HG02885 (cell line): ENCODE results near the gene AMBP.

Experiments used
- ATAC-seq: cut with Tn5 transposase; IDR thresholded peaks from one replicate; pipeline ENCODE4 v1.9.1; 2021; ENCODE audit warnings: mild to moderate bottlenecking; ENCODE audit not compliant: unreplicated experiment, poor library complexity

The AMBP gene

DNA sequence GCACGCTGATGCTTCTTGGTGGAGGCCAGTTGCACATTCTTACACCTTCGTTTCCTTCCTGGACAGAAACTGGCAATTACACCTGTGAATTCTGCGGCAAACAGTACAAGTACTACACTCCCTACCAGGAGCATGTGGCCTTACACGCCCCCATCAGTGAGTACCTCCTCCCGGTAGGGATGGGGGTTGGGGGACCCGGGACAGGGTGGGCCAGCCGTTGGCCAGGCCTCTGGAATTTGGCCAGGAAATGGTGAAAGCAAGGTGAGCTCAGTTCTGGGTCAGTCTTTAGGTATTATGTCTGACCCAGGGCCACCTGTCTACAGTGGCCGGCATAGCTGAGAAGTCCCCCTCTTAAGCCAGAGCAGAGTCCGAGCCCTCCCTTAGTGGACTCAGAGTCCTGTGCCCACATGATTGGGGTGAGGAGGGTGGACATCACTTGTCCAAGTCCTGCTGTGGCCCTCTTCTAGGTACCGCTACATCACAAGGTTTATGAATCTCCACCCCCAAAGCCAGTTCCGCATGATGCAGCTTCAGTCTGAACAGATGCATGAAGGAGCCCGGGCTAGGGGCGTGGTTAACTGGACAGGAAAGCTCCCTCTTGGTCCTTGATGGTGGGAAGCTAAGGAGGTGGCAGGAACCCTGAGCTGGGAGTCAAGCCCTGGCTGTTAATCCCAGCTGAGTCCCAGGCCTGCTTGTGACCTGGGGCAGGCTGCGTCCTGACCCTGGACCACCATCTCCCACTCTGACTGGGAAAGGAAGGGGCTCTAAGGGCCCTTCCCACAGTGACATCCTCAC is 61.3 kb downstream of the AMBP start:
- no peak for ATAC-seq

GRCh38 chr9:114016101-114016500 is 62.0 kb downstream of the AMBP start:
- no peak for ATAC-seq

GRCh38 chr9:114015607-114016006 is 62.5 kb downstream of the AMBP start:
- ATAC-seq, result no peak

DNA sequence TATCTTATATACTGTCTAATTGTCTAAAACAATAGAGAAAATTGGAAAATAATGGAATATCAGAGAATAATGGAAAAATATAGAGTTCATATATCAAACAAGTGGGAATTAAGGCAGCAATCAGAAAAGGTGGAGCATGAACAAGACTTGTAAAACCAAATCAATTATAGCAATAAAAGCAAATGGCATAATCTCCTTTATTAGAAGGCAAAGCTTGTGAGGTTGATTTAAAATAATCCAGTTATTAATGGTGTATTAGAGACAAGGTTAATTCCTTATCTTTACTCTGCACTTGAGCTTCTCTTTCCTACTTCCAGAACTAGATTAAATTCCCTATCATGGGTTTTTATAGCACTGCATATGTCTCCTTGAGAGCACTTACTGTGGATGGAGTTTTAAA is 64.1 kb downstream of the AMBP start:
- no peak for ATAC-seq

DNA sequence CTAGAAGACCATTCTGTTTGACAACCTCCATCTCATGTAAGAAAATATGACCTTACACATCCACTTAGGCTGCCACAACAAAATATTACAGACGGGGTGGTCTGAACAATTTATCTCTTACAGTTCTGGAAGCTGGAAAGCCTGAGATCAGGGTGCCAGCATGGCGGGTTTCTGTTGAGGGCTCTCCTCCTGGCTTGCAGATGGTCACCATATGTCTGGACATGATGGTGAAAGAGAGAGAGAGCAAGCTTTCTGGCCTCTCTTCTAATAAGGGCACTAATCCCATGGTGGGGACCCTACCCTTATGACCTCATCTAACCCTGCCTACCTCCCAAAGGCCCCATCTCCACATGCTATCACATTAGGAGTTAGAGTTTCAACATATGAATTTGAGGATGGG is 66.0 kb downstream of the AMBP start:
- no peak for ATAC-seq

GRCh38 chr9:114011313-114011712 is 66.8 kb downstream of the AMBP start:
- no peak for ATAC-seq
